HG02943 (cell line): Measurements from ENCODE around the gene IPO9.
A peak's percentile ranks its signal among the peaks of the same experiment; 100 is the strongest.

Experiments used
- ATAC-seq: cut with Tn5 transposase; IDR thresholded peaks from one replicate; pipeline ENCODE4 v1.9.1; 2021; ENCODE audit warnings: mild to moderate bottlenecking, low read depth, moderate library complexity; ENCODE audit not compliant: unreplicated experiment

Gene IPO9

GRCh38 chr1:201828820-201829774, at the start of gene IPO9:
Gene IPO9 (plus strand): TSS chr1:201829157. CDS start chr1:201829210, 53 bp downstream.
- peak; percentile 88 for ATAC-seq

GRCh38 chr1:201779351-201779880, 49.5 kb upstream of the IPO9 start:
- ATAC-seq, result no peak

GRCh38 chr1:201780952-201781351, 48.0 kb upstream of the IPO9 start:
- no peak for ATAC-seq

GRCh38 chr1:201781437-201781836, 47.5 kb upstream of the IPO9 start:
- no peak for ATAC-seq

- no peak for ATAC-seq
Measured at GRCh38 chr1:201782353-201782752, 46.6 kb upstream of the IPO9 start.

- no peak for ATAC-seq
Measured at GRCh38 chr1:201783058-201783457, 45.9 kb upstream of the IPO9 start.

GRCh38 chr1:201783572-201783971, 45.4 kb upstream of the IPO9 start:
- ATAC-seq, result no peak

- no peak for ATAC-seq
Measured at GRCh38 chr1:201785291-201785690, 43.7 kb upstream of the IPO9 start.

GRCh38 chr1:201786824-201787223, 42.1 kb upstream of the IPO9 start:
- ATAC-seq, result no peak

GRCh38 chr1:201788296-201788695, 40.7 kb upstream of the IPO9 start:
- ATAC-seq, result no peak

GRCh38 chr1:201789245-201789644, 39.7 kb upstream of the IPO9 start:
- no peak for ATAC-seq

- no peak for ATAC-seq
Measured at GRCh38 chr1:201790261-201790660, 38.7 kb upstream of the IPO9 start.

- ATAC-seq, result no peak
Measured at GRCh38 chr1:201791051-201791778, 37.7 kb upstream of the IPO9 start.

- ATAC-seq, result no peak
Measured at GRCh38 chr1:201791779-201792173, 37.2 kb upstream of the IPO9 start.

- ATAC-seq, result no peak
Measured at GRCh38 chr1:201792534-201793305, 36.2 kb upstream of the IPO9 start.

GRCh38 chr1:201793306-201793925, 35.5 kb upstream of the IPO9 start:
- no peak for ATAC-seq

GRCh38 chr1:201795066-201795465, 33.9 kb upstream of the IPO9 start:
- no peak for ATAC-seq

GRCh38 chr1:201800246-201800645, 28.7 kb upstream of the IPO9 start:
- no peak for ATAC-seq

GRCh38 chr1:201806801-201807200, 22.2 kb upstream of the IPO9 start:
- no peak for ATAC-seq

GRCh38 chr1:201807958-201808632, 20.9 kb upstream of the IPO9 start:
- no peak for ATAC-seq
